ENCODE data around the gene WNT3A.

DNA sequence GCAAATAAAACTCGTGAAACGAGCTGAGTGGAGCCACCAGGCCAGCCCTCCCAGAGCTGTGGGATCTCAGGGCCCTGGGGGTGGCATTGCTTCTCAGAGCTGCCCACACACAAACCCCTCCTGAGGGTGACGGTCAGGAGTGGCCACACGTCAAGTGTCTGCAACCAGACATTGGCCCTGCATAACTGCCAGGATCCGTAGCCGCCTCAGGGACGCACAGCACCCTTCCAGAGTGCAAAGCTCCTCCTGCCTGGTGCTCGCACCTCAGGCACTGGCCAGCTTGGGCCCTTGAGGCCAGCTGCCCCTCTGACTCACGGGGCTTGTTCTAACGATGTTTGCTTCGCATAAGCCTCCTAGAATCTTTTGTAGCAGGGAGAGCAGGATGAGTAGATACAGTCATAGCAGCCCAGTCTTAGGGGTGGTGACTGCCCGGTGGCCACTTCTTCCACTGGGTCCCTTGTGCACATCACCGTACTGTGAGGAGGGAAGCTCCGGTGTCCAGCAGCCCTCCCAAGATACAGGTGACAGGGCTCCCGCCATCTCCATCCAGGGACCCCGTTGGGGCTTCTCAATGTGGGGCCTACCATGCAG, 5.0 kb downstream of the WNT3A start:
- TF ChIP-seq, protein P1, sequence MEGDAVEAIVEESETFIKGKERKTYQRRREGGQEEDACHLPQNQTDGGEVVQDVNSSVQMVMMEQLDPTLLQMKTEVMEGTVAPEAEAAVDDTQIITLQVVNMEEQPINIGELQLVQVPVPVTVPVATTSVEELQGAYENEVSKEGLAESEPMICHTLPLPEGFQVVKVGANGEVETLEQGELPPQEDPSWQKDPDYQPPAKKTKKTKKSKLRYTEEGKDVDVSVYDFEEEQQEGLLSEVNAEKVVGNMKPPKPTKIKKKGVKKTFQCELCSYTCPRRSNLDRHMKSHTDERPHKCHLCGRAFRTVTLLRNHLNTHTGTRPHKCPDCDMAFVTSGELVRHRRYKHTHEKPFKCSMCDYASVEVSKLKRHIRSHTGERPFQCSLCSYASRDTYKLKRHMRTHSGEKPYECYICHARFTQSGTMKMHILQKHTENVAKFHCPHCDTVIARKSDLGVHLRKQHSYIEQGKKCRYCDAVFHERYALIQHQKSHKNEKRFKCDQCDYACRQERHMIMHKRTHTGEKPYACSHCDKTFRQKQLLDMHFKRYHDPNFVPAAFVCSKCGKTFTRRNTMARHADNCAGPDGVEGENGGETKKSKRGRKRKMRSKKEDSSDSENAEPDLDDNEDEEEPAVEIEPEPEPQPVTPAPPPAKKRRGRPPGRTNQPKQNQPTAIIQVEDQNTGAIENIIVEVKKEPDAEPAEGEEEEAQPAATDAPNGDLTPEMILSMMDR (IDR thresholded peaks at IDR 0.05; ENCODE audit: low read length): no peak
- TF ChIP-seq EZH2 (IDR thresholded peaks at IDR 0.05; ENCODE audit: borderline replicate concordance, low read length): no peak

Measured in OCI-LY1 (cell line).